Stimulated activated naive CD8-positive, alpha-beta T cell treated with anti-CD3 and anti-CD28 coated beads, Interleukin-15, Interleukin-2, amounts not matched to agents 100 ng/mL and 50 ng/mL, for 24 hours (primary cell): ENCODE results near the gene ACAD10.
"Not testable (repeated sequence)": the region's sequence is repeated elsewhere in the genome, so short reads cannot be mapped to it uniquely, and the experiment has no call there.

Experiments
- H3K27ac Mint-ChIP-seq: one replicate; pipeline ENCODE4 v1.8.0; 2021; ENCODE audit warnings: mild to moderate bottlenecking, mixed read lengths
- H3K27me3 Mint-ChIP-seq: one replicate; pipeline ENCODE4 v1.8.0; 2021; ENCODE audit warnings: mixed read lengths
- H3K36me3 Mint-ChIP-seq: one replicate; pipeline ENCODE4 v1.8.0; 2021; ENCODE audit warnings: low read depth, mixed read lengths
- H3K4me1 Mint-ChIP-seq: one replicate; pipeline ENCODE4 v1.8.0; 2021; ENCODE audit warnings: low read depth, mixed read lengths
- H3K4me3 Mint-ChIP-seq: one replicate; pipeline ENCODE4 v1.8.0; 2021; ENCODE audit warnings: mild to moderate bottlenecking, mixed read lengths
- H3K9me3 Mint-ChIP-seq: one replicate; pipeline ENCODE4 v1.8.0; 2021; ENCODE audit warnings: mixed read lengths

Gene ACAD10

GRCh38 chr12:111672822-111673381, 13.0 kb upstream of the ACAD10 start:
- Mint-ChIP-seq H3K27me3 (no peaks in the 10 kb centered on the region), H3K4me1 (no peaks in the 10 kb centered on the region), H3K27ac (no peak overlapping the region), H3K36me3 (peaks cover 44% of the 10 kb centered on the region), H3K4me3 (no peak overlapping the region), H3K9me3 (no peaks in the 10 kb centered on the region)

- Mint-ChIP-seq H3K27ac (no peak overlapping the region), H3K9me3 (no peaks in the 10 kb centered on the region), H3K27me3 (no peaks in the 10 kb centered on the region), H3K4me3 (no peak overlapping the region), H3K4me1 (no peaks in the 10 kb centered on the region), H3K36me3 (peaks cover 46% of the 10 kb centered on the region)
Observed at GRCh38 chr12:111673503-111673902, 12.3 kb upstream of the ACAD10 start.

GRCh38 chr12:111677186-111677585, 8.7 kb upstream of the ACAD10 start:
- Mint-ChIP-seq H3K27ac (no peak overlapping the region), H3K4me1 (no peaks in the 10 kb centered on the region), H3K4me3 (no peak overlapping the region), H3K27me3 (no peaks in the 10 kb centered on the region), H3K36me3 (peaks cover 58% of the 10 kb centered on the region), H3K9me3 (no peaks in the 10 kb centered on the region)

- H3K9me3 Mint-ChIP-seq, H3K27me3 Mint-ChIP-seq: not testable (repeated sequence)
- Mint-ChIP-seq H3K27ac (peak overlapping the region; percentile 91), H3K4me3 (peak overlapping the region; percentile 98), H3K4me1 (peaks cover 37% of the 10 kb centered on the region), H3K36me3 (peaks cover 32% of the 10 kb centered on the region)
Observed at GRCh38 chr12:111684485-111685198, 1.2 kb upstream of the ACAD10 start.

GRCh38 chr12:111685322-111685810, 487 bp upstream of the ACAD10 start:
- H3K27ac Mint-ChIP-seq, result peak overlapping the region; percentile 91
- H3K27me3 Mint-ChIP-seq, result no peaks in the 10 kb centered on the region
- H3K36me3 Mint-ChIP-seq, result peaks cover 32% of the 10 kb centered on the region
- H3K9me3 Mint-ChIP-seq, result no peaks in the 10 kb centered on the region
- peaks cover 37% of the 10 kb centered on the region for H3K4me1 Mint-ChIP-seq
- peak overlapping the region; percentile 98 for H3K4me3 Mint-ChIP-seq

GRCh38 chr12:111686574-111687105, 787 bp downstream of the ACAD10 start:
- no peaks in the 10 kb centered on the region for H3K27me3 Mint-ChIP-seq

GRCh38 chr12:111687255-111687654, 1.4 kb downstream of the ACAD10 start:
- no peaks in the 10 kb centered on the region for H3K27me3 Mint-ChIP-seq
- H3K4me3 Mint-ChIP-seq, result peak overlapping the region; percentile 98
- no peaks in the 10 kb centered on the region for H3K9me3 Mint-ChIP-seq
- H3K4me1 Mint-ChIP-seq, result peaks cover 37% of the 10 kb centered on the region
- peaks cover 22% of the 10 kb centered on the region for H3K36me3 Mint-ChIP-seq
- H3K27ac Mint-ChIP-seq, result no peak overlapping the region

More at GRCh38 chr12:111686574-111687105, 787 bp downstream of the ACAD10 start:
- peak overlapping the region; percentile 81 for H3K27ac Mint-ChIP-seq
- H3K9me3 Mint-ChIP-seq, result no peaks in the 10 kb centered on the region
- peak overlapping the region; percentile 98 for H3K4me3 Mint-ChIP-seq
- H3K36me3 Mint-ChIP-seq, result peaks cover 28% of the 10 kb centered on the region
- peaks cover 37% of the 10 kb centered on the region for H3K4me1 Mint-ChIP-seq

- peak overlapping the region; percentile 24 for H3K4me3 Mint-ChIP-seq
- peaks cover 37% of the 10 kb centered on the region for H3K4me1 Mint-ChIP-seq
- no peaks in the 10 kb centered on the region for H3K9me3 Mint-ChIP-seq
- H3K27ac Mint-ChIP-seq, result no peak overlapping the region
- H3K36me3 Mint-ChIP-seq, result peaks cover 15% of the 10 kb centered on the region
- no peaks in the 10 kb centered on the region for H3K27me3 Mint-ChIP-seq
Observed at GRCh38 chr12:111687952-111688351, 2.1 kb downstream of the ACAD10 start.

- no peak overlapping the region for H3K27ac Mint-ChIP-seq
Observed at GRCh38 chr12:111691262-111691661, 5.4 kb downstream of the ACAD10 start.

GRCh38 chr12:111692575-111693210, 6.8 kb downstream of the ACAD10 start:
- Mint-ChIP-seq H3K27ac (no peak overlapping the region), H3K27me3 (no peaks in the 10 kb centered on the region), H3K36me3 (peaks cover 23% of the 10 kb centered on the region)

More at GRCh38 chr12:111691262-111691661, 5.4 kb downstream of the ACAD10 start:
- H3K27me3 Mint-ChIP-seq, result no peaks in the 10 kb centered on the region
- H3K4me3 Mint-ChIP-seq, result no peak overlapping the region
- no peaks in the 10 kb centered on the region for H3K9me3 Mint-ChIP-seq
- H3K4me1 Mint-ChIP-seq, result peaks cover 14% of the 10 kb centered on the region
- H3K36me3 Mint-ChIP-seq, result peaks cover 20% of the 10 kb centered on the region

GRCh38 chr12:111693818-111694217, 8.0 kb downstream of the ACAD10 start:
- no peaks in the 10 kb centered on the region for H3K4me1 Mint-ChIP-seq
- no peak overlapping the region for H3K27ac Mint-ChIP-seq
- no peaks in the 10 kb centered on the region for H3K9me3 Mint-ChIP-seq
- peaks cover 27% of the 10 kb centered on the region for H3K36me3 Mint-ChIP-seq
- no peaks in the 10 kb centered on the region for H3K27me3 Mint-ChIP-seq
- H3K4me3 Mint-ChIP-seq, result no peak overlapping the region

More at GRCh38 chr12:111692575-111693210, 6.8 kb downstream of the ACAD10 start:
- H3K4me3 Mint-ChIP-seq, result no peak overlapping the region
- no peaks in the 10 kb centered on the region for H3K4me1 Mint-ChIP-seq
- H3K9me3 Mint-ChIP-seq, result no peaks in the 10 kb centered on the region

- peaks cover 37% of the 10 kb centered on the region for H3K36me3 Mint-ChIP-seq
- no peaks in the 10 kb centered on the region for H3K4me1 Mint-ChIP-seq
- no peak overlapping the region for H3K4me3 Mint-ChIP-seq
- H3K27me3 Mint-ChIP-seq, result no peaks in the 10 kb centered on the region
- H3K9me3 Mint-ChIP-seq, result no peaks in the 10 kb centered on the region
- no peak overlapping the region for H3K27ac Mint-ChIP-seq
Observed at GRCh38 chr12:111699962-111700361, 14.1 kb downstream of the ACAD10 start.

GRCh38 chr12:111705672-111706071, 19.8 kb downstream of the ACAD10 start:
- H3K36me3 Mint-ChIP-seq, result peaks cover 39% of the 10 kb centered on the region
- no peak overlapping the region for H3K27ac Mint-ChIP-seq

GRCh38 chr12:111706145-111706544, 20.3 kb downstream of the ACAD10 start:
- Mint-ChIP-seq H3K27ac (no peak overlapping the region), H3K36me3 (peaks cover 42% of the 10 kb centered on the region), H3K27me3 (no peaks in the 10 kb centered on the region)

More at GRCh38 chr12:111705672-111706071, 19.8 kb downstream of the ACAD10 start:
- Mint-ChIP-seq H3K4me3 (no peak overlapping the region), H3K9me3 (no peaks in the 10 kb centered on the region), H3K4me1 (no peaks in the 10 kb centered on the region), H3K27me3 (no peaks in the 10 kb centered on the region)

GRCh38 chr12:111715279-111715678, 29.4 kb downstream of the ACAD10 start:
- Mint-ChIP-seq H3K27me3 (no peaks in the 10 kb centered on the region), H3K27ac (no peak overlapping the region), H3K36me3 (peaks cover 30% of the 10 kb centered on the region), H3K9me3 (no peaks in the 10 kb centered on the region), H3K4me3 (no peak overlapping the region), H3K4me1 (no peaks in the 10 kb centered on the region)

More at GRCh38 chr12:111706145-111706544, 20.3 kb downstream of the ACAD10 start:
- Mint-ChIP-seq H3K4me3 (no peak overlapping the region), H3K9me3 (no peaks in the 10 kb centered on the region), H3K4me1 (no peaks in the 10 kb centered on the region)
